ENCODE results near the gene AP3S2.

DNA sequence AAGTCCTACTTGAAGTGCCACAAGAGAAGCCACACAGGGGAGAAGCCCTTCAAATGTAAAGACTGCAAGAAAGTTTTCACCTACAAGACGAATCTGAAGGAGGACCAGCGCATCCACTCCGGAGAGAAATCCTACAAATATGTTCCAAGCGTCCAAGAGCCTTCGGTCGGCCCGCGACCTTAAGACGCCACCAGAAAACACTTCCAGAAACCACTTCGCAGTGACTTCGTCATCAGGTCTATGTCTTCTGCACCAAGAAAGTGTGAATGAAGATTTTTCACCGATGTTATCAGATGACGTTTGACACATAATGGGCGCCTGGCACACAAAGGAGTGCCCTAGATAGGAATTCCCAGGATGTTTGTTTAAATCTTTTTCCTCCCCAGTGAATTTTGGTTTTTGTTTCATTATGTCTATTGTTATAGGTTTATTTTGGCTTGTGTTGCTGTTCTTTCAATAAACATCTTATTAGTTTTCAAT, 43.0 kb upstream of the AP3S2 start:
- TF ChIP-seq CTCF (IDR thresholded peaks at IDR 0.05 in 2 of 3, conservative IDR thresholded peaks at IDR 0.05 in 1 of 3; ENCODE audit: borderline replicate concordance in 1 of 3, insufficient read depth in 1 of 3, low read depth in 2 of 3, low read length in 2 of 3) (no peak), ELF1 (IDR thresholded peaks at IDR 0.05; ENCODE audit: borderline replicate concordance, low read depth) (no peak), EZH2phosphoT487 (IDR thresholded peaks at IDR 0.05; ENCODE audit: borderline replicate concordance) (no peak), ATF3 (IDR thresholded peaks at IDR 0.05) (no peak), ZFX (IDR thresholded peaks at IDR 0.05) (no peak), CEBPB (IDR thresholded peaks at IDR 0.05; ENCODE audit: low read depth) (no peak), POLR2A (IDR thresholded peaks at IDR 0.05; ENCODE audit: borderline replicate concordance, extremely low read depth, insufficient read depth, insufficient read length) (no peak), EZH2 (IDR thresholded peaks at IDR 0.05) (no peak)
